ENCODE data around the gene MEIS2.

MEIS2 gene

DNA sequence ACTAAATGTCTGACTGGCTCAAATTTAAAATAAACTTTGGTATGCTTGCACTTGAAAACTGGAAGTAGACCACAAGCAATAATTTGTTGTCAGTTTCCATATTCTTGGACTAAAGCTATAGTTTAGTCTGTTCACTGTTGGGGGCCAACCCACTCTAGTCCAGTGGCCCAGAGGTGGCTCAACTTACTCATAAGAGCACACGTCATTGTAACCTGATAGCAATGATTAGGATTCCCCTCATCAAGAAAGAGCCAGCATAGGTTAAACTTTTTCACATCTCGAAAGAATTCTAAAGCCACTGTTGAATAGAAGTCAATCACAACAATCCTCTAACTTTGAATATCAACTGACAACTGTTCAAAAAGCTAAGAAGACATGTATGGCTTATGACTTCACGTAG lies 147.0 kb downstream of the MEIS2 start:
- no peak overlapping the region for H3K27ac Mint-ChIP-seq
- no peaks in the 10 kb centered on the region for H3K4me1 Mint-ChIP-seq (ENCODE audit: low read depth)
- H3K36me3 Mint-ChIP-seq (ENCODE audit: low read depth), result no peaks in the 10 kb centered on the region
- H3K27me3 Mint-ChIP-seq, result peaks cover 7% of the 10 kb centered on the region
- no peaks in the 10 kb centered on the region for H3K9me3 Mint-ChIP-seq
- no peak overlapping the region for H3K4me3 Mint-ChIP-seq

DNA sequence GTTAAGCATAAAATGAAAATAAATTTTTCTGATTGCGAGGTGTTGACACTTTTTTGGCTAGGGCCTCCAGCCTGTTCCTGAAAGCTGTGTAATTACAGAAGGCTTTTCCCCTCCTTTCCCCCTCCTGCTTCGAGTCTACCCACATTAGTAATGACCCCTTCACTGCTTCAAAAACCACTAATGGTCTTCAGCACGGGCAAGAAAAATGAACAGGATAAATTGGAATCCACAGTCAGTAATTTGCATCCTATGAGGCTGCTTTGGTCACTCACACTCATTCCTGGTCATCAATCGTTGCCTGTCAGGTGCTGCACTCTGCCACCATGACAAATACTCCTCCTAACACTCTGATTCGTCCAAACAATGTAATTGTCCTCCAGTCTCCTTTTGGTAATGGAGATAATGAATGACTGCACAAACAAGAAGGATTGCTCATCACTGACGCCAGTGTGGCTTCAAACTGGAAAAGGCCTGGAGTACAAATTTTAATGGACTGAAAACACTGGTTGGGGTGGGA lies 148.6 kb downstream of the MEIS2 start:
- H3K36me3 Mint-ChIP-seq (ENCODE audit: low read depth), result no peaks in the 10 kb centered on the region
- no peaks in the 10 kb centered on the region for H3K4me1 Mint-ChIP-seq (ENCODE audit: low read depth)
- no peak overlapping the region for H3K27ac Mint-ChIP-seq
- no peaks in the 10 kb centered on the region for H3K9me3 Mint-ChIP-seq
- H3K27me3 Mint-ChIP-seq, result peaks cover 17% of the 10 kb centered on the region
- H3K4me3 Mint-ChIP-seq, result no peak overlapping the region

DNA sequence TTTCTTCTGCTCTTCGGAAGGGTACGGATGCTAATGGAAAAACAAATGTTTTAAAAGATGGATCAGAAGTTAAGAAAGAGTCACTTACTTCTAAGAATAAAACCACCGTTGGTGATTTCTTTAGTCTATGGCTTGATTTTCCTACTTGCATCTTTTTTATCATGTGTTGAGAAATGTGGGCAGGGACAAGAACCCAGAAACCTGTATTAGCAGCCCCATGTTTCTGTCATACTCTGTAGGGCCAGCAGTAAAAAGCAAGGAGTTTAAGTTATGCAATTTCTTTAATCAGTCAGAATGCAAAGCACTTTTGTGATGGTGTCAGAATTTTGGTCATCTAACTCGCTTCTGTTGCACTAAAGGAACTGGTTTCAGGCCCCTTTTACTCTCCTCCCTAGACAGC lies 150.0 kb downstream of the MEIS2 start:
- Mint-ChIP-seq H3K9me3 (no peaks in the 10 kb centered on the region), H3K27me3 (peaks cover 17% of the 10 kb centered on the region), H3K36me3 (ENCODE audit: low read depth) (no peaks in the 10 kb centered on the region), H3K4me3 (no peak overlapping the region), H3K27ac (no peak overlapping the region), H3K4me1 (ENCODE audit: low read depth) (no peaks in the 10 kb centered on the region)

DNA sequence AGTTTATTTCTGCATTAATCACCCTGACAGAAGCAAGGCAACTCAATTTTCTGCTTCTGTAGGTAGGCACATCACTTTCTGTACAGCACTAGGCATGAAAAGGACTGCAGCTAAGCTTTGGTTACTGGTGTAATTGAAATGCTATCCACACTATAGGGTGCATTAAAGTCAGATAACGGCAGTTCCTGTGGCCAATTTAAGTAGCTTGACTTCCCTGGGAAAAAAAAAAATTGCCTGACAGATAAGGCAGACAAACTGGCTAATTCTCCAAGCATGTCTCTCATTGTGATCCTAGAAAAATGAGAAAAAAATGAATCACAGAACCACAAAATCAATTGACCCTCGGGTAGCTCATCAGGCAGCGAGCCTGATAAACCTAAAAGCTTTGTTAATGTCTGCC lies 151.4 kb downstream of the MEIS2 start:
- Mint-ChIP-seq H3K36me3 (ENCODE audit: low read depth) (no peaks in the 10 kb centered on the region), H3K27ac (no peak overlapping the region)

DNA sequence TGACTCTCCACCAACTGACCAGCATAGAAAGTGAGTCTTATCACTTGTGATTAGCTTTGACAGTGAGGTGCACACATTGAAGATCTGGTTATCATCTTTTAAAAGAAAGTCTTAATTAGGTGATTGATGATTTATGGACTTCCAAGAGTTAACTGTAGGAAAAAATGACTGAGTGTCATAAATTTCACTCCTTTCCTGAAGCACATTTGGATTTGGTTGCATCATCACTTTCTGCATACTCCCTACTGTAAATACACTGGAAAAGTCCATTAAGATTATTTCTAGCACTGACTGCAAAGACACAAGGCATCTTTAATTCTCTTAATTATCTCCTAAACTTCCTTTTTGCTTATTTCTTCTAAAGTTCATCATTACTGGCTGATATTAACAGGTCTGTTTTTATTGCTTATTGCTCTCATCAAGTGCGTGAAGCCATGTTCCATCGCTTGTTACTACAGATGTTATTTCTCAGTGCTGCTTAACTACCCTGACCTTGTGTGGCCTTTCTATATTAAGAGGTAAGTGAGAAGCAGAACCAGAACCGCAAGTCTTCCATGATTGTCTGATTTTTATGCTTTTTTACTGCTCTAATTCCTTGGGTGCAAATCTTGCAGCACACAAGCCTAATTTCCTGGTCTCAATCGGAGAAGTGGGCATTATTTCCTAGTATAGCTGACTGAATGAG lies 153.2 kb downstream of the MEIS2 start:
- Mint-ChIP-seq H3K27me3 (peaks cover 12% of the 10 kb centered on the region), H3K4me3 (no peak overlapping the region), H3K9me3 (no peaks in the 10 kb centered on the region), H3K36me3 (ENCODE audit: low read depth) (no peaks in the 10 kb centered on the region), H3K4me1 (ENCODE audit: low read depth) (no peaks in the 10 kb centered on the region), H3K27ac (no peak overlapping the region)

More for the DNA sequence above, 151.4 kb downstream of the MEIS2 start:
- no peaks in the 10 kb centered on the region for H3K9me3 Mint-ChIP-seq
- no peaks in the 10 kb centered on the region for H3K4me1 Mint-ChIP-seq (ENCODE audit: low read depth)
- H3K27me3 Mint-ChIP-seq, result peaks cover 17% of the 10 kb centered on the region
- H3K4me3 Mint-ChIP-seq, result no peak overlapping the region

DNA sequence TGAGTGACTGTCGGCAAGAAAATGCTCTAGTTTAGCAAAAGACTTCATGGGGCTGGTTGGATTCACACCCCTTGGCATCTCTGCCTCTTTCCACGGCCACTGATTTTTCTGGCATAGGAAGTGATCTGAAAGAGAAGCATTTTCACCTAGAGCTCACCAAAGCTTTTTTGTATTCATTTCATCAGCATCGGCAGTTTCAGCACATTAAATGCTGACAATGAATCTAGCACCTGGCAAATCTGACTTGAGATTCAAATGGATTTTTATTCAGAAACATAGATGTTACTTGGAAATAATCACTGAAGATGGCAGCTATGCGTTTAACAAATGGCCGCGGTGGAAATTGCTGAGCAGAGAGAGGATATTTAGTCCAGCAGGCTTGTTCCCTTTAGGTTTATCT lies 155.9 kb downstream of the MEIS2 start:
- H3K4me3 Mint-ChIP-seq, result no peak overlapping the region
- peaks cover 12% of the 10 kb centered on the region for H3K27me3 Mint-ChIP-seq
- H3K4me1 Mint-ChIP-seq (ENCODE audit: low read depth), result no peaks in the 10 kb centered on the region
- no peaks in the 10 kb centered on the region for H3K36me3 Mint-ChIP-seq (ENCODE audit: low read depth)
- H3K9me3 Mint-ChIP-seq, result no peaks in the 10 kb centered on the region
- no peak overlapping the region for H3K27ac Mint-ChIP-seq

DNA sequence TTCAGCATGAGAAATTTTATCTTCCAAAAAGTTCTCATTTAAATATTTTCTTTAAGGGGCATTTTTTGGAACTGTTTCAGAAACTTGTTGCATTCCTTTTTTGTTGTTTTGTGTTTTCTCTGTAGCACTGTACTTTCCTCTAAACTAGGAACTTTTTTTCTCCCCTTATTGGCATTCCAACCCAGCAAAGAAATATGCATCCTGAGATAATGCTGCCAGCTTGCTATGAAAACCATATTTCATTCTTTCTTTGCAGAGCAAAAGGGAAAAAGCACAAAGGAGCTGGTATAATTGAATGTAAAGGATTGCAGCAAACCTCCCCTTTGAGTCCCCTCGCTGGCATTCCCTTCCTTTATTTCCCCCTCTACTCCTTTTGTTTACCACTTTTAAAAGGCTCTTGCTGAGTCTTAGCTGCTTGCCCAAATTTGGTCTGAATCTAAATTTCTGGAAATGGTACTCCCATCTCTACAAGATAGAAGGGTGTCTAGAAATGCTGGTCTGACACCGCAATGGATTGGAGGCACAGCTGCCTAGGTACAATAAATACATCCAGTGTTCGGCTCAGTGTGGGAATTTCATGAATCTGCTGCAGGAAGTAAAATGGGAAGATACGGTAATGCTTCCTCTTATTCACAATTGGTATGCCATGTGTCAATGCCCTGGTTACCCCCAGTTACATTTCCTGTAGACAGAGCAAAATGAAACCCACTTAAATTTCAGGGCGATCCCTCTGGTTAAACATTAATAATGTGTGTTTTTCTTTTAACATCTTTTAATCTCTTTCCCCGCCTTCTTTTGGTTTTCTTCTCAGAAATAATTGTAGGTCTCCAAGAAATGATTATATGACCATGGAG lies 156.6 kb downstream of the MEIS2 start:
- Mint-ChIP-seq H3K27ac (no peak overlapping the region), H3K27me3 (peaks cover 12% of the 10 kb centered on the region), H3K9me3 (no peaks in the 10 kb centered on the region), H3K4me3 (no peak overlapping the region), H3K36me3 (ENCODE audit: low read depth) (no peaks in the 10 kb centered on the region), H3K4me1 (ENCODE audit: low read depth) (no peaks in the 10 kb centered on the region)

DNA sequence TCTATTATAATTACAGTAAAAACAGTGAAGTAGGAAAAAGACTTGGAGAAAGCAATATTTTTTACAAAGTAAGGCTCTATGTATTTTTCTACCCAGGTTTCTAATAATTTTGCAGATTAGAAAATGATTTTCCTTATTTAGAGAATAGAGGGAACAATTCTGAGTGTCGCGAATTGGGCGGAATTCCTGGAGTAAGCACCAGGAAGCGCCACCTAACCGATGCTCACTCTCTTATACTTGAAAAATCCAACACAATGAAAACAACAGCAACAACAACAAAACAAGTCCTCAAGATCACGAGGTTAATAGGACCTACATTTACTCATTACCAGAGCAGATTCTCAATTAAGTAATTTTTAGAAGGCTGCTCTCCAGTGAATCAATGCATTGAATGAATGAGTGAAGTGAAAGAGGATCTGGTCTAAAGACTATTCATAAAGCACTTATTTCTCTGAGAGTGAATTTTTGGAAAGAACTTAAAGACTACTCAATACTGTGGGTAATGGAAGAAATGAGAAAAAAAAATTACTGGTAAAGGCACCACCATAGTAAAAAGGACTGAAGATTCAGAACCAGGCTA lies 158.0 kb downstream of the MEIS2 start:
- Mint-ChIP-seq H3K27ac (no peak overlapping the region), H3K9me3 (no peaks in the 10 kb centered on the region), H3K27me3 (peaks cover under 1% of the 10 kb centered on the region), H3K4me3 (no peak overlapping the region), H3K4me1 (ENCODE audit: low read depth) (no peaks in the 10 kb centered on the region), H3K36me3 (ENCODE audit: low read depth) (no peaks in the 10 kb centered on the region)

DNA sequence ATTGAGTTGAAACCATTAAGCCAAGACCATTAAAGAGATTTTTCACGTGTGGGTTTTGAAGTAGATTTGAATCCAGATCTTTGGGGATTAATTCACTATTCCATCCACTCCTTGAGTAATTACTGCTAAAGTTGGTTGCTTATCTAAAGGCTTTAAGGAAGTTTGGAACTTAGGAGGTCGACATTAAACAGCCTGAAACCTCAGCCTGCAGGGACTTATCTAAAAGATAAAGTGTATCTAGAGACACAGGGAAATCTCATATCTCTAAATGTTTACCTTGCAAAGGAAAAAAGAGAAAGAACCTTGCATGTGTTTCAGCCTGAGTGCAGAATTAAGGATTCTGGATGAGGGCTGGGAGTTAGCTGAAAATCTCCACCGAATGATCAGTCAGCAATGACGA lies 158.6 kb downstream of the MEIS2 start:
- H3K27me3 Mint-ChIP-seq, result no peaks in the 10 kb centered on the region
- H3K4me1 Mint-ChIP-seq (ENCODE audit: low read depth), result no peaks in the 10 kb centered on the region
- H3K27ac Mint-ChIP-seq, result no peak overlapping the region
- H3K36me3 Mint-ChIP-seq (ENCODE audit: low read depth), result no peaks in the 10 kb centered on the region
- H3K4me3 Mint-ChIP-seq, result no peak overlapping the region
- H3K9me3 Mint-ChIP-seq, result no peaks in the 10 kb centered on the region

DNA sequence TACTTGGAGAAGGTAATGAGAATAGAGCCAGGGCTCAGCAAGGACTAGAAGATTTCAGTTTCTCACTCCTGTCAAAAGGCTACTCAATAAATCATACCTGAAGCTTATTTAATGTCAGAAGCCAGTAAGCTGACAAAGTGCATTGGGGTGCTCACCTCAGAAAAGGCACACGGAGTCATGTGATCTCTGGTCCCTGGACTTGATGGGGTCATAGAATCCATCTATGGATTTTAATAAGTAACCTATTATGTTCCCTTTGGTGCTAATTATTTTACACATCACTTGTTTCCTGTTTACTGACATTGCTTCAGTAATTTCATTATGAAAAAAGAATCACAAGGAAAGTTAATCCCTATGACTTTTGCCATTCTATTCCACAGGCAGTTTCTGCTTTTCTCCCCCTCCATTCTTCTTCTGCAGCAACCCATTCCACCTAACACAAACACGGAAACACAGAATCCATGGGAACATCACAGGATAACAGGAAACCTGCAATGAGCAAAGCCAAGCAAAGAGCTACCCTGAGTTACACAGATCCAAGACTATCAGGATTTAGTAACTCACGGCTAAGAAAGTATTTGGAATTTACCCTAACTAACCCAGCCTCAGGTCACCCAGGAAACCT lies 159.6 kb downstream of the MEIS2 start:
- Mint-ChIP-seq H3K36me3 (ENCODE audit: low read depth) (no peaks in the 10 kb centered on the region), H3K4me1 (ENCODE audit: low read depth) (no peaks in the 10 kb centered on the region), H3K9me3 (no peaks in the 10 kb centered on the region), H3K27ac (no peak overlapping the region), H3K4me3 (no peak overlapping the region), H3K27me3 (no peaks in the 10 kb centered on the region)

DNA sequence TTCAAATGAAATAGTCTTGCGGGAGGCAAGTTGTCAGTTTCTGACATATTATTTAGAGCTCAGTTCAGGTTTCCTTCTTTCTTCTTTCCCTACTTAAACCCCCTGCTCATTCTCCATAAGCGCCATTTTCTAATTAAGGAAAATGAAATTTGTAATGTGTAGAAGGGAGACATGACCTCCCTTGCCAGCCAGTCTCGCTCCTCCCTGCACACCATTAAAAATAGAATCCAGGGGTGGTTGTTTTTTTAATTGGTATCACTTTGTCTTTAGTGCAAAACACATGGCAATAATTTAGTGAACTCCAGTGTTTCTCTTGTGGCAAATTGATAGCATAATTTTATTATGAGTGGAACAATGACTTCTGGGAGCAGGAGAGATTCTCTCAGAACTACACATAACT lies 160.1 kb downstream of the MEIS2 start:
- no peaks in the 10 kb centered on the region for H3K4me1 Mint-ChIP-seq (ENCODE audit: low read depth)
- no peaks in the 10 kb centered on the region for H3K36me3 Mint-ChIP-seq (ENCODE audit: low read depth)

DNA sequence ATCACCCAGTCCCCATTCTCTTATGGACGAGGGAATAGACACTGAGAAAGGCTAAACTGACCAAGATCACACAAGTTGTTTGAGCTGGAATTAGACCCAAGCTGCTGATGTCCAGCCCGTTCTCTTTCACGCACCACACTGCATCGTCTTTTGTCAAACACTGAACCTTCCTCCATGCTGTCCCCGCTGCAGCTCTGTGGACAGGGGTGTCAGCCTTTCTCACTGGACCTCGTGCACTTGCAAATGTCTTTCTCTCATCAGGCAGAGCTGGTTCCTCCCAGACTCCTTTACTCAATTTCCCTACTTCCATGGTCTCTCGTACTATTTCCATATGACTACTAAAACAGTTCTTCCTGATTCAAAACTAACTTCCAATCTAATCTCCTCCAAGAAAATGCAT lies 161.6 kb downstream of the MEIS2 start:
- Mint-ChIP-seq H3K9me3 (no peaks in the 10 kb centered on the region), H3K4me3 (no peak overlapping the region), H3K27ac (no peak overlapping the region), H3K4me1 (ENCODE audit: low read depth) (no peaks in the 10 kb centered on the region), H3K36me3 (ENCODE audit: low read depth) (no peaks in the 10 kb centered on the region), H3K27me3 (no peaks in the 10 kb centered on the region)

More for the DNA sequence above, 160.1 kb downstream of the MEIS2 start:
- H3K27me3 Mint-ChIP-seq, result no peaks in the 10 kb centered on the region
- no peak overlapping the region for H3K4me3 Mint-ChIP-seq
- no peaks in the 10 kb centered on the region for H3K9me3 Mint-ChIP-seq
- H3K27ac Mint-ChIP-seq, result no peak overlapping the region

DNA sequence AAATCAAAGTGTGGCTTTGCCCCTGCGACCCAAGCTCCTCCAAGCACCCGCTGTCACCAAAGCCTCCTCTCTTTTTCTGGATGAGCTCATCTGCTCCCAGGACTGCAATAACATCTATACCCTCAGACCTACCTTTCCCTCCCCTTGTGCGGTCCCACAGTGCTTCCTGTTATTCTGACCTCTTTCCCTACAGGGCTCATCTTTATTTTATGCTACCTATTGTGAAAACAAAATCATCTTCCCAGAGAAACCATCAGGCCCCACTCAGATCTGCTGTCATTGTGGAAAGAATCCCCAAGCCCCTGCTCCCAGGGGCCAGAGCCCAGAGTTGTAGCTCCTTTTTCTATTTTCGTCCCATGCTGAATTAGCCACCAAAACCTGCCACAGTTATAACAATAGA lies 162.2 kb downstream of the MEIS2 start:
- Mint-ChIP-seq H3K27ac (no peak overlapping the region), H3K9me3 (no peaks in the 10 kb centered on the region)

DNA sequence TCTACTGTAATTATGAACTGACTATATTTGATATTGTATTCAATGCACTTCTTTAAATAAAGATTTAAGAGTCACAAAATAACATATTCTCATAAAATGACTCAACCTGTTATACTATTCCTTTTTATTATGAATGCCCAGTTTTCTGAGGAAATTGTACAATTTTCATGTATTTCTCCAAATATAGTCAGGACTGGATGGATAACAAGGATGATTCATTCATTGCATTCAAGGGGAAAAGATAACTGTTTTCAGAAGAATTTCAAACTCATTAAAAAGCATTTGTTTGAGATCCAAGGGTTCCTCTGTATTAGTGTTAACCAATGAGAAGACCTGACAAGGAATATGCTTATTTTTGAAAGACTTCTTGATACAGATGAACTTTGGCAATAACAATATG lies 163.7 kb downstream of the MEIS2 start:
- Mint-ChIP-seq H3K36me3 (ENCODE audit: low read depth) (no peaks in the 10 kb centered on the region), H3K4me1 (ENCODE audit: low read depth) (no peaks in the 10 kb centered on the region), H3K27me3 (no peaks in the 10 kb centered on the region), H3K27ac (no peak overlapping the region), H3K9me3 (no peaks in the 10 kb centered on the region), H3K4me3 (no peak overlapping the region)

More for the DNA sequence above, 162.2 kb downstream of the MEIS2 start:
- Mint-ChIP-seq H3K27me3 (no peaks in the 10 kb centered on the region), H3K4me3 (no peak overlapping the region), H3K36me3 (ENCODE audit: low read depth) (no peaks in the 10 kb centered on the region), H3K4me1 (ENCODE audit: low read depth) (no peaks in the 10 kb centered on the region)

All from stimulated activated naive CD8-positive, alpha-beta T cell treated with anti-CD3 and anti-CD28 coated beads, Interleukin-15, Interleukin-2, amounts not matched to agents 100 ng/mL and 50 ng/mL, for 24 hours (primary cell).